ENCODE data around the gene AP2A2. TPM values are rescaled to one million over a fixed set of nuclear protein-coding genes. Genes with fewer than 3 reads are reported as not detected.
A peak's percentile ranks its signal among the peaks of the same experiment; 100 is the strongest.

AP2A2 gene
- total RNA-seq, 2 donors from 2014 or later, result 61.6 to 68.8 TPM

- DNase-seq, result no peak
- ATAC-seq, result no peak
- intact Hi-C loops (cut with DNase I, micrococcal nuclease), result no loop called here
Observed at GRCh38 chr11:984546-984945, 58.9 kb downstream of the AP2A2 start.

GRCh38 chr11:985406-985805 lies 59.7 kb downstream of the AP2A2 start:
- peak; percentile 35 to 53 for DNase-seq
- ATAC-seq, result peak; percentile 90
- intact Hi-C loops (cut with DNase I, micrococcal nuclease), result no loop called here

GRCh38 chr11:985848-986247 lies 60.2 kb downstream of the AP2A2 start:
- intact Hi-C loops (cut with DNase I, micrococcal nuclease), result no loop called here
- DNase-seq (no peak), ATAC-seq (no peak)

GRCh38 chr11:986270-986951 lies 60.7 kb downstream of the AP2A2 start:
- DNase-seq, result no peak
- intact Hi-C loops (cut with DNase I, micrococcal nuclease), result no loop called here
- no peak for ATAC-seq

- ATAC-seq (no peak), DNase-seq (no peak)
- intact Hi-C loops (cut with DNase I, micrococcal nuclease), result no loop called here
Observed at GRCh38 chr11:986952-987305, 61.3 kb downstream of the AP2A2 start.

- DNase-seq, result no peak
- intact Hi-C loops (cut with DNase I, micrococcal nuclease), result no loop called here
- ATAC-seq, result no peak
Observed at GRCh38 chr11:987671-988070, 62.0 kb downstream of the AP2A2 start.

GRCh38 chr11:990101-990500 lies 64.4 kb downstream of the AP2A2 start:
- intact Hi-C loops (cut with DNase I, micrococcal nuclease), result no loop called here
- ATAC-seq (no peak), DNase-seq (no peak)

- intact Hi-C loops (cut with DNase I, micrococcal nuclease), result no loop called here
- DNase-seq, result no peak
- no peak for ATAC-seq
Observed at GRCh38 chr11:991034-991433, 65.4 kb downstream of the AP2A2 start.

GRCh38 chr11:991711-992307 lies 66.1 kb downstream of the AP2A2 start:
- ATAC-seq (no peak), DNase-seq (no peak)
- intact Hi-C loops (cut with DNase I, micrococcal nuclease), result no loop called here

GRCh38 chr11:992577-992976 lies 66.9 kb downstream of the AP2A2 start:
- intact Hi-C loops (cut with DNase I, micrococcal nuclease), result no loop called here
- ATAC-seq, result no peak
- DNase-seq, result no peak

- no peak for DNase-seq
- intact Hi-C loops (cut with DNase I, micrococcal nuclease), result no loop called here
- no peak for ATAC-seq
Observed at GRCh38 chr11:993632-994167, 68.0 kb downstream of the AP2A2 start.

GRCh38 chr11:995044-995751 lies 69.5 kb downstream of the AP2A2 start:
- intact Hi-C loops (cut with DNase I, micrococcal nuclease), result no loop called here
- no peak for DNase-seq
- ATAC-seq, result no peak

GRCh38 chr11:995752-996420 lies 70.2 kb downstream of the AP2A2 start:
- ATAC-seq (no peak), DNase-seq (no peak)
- intact Hi-C loops (cut with DNase I, micrococcal nuclease), result no loop called here

- intact Hi-C loops (cut with DNase I, micrococcal nuclease), result no loop called here
- ATAC-seq (no peak), DNase-seq (no peak)
Observed at GRCh38 chr11:996681-997080, 71.0 kb downstream of the AP2A2 start.

GRCh38 chr11:997907-998306 lies 72.2 kb downstream of the AP2A2 start:
- intact Hi-C loops (cut with DNase I, micrococcal nuclease), result no loop called here
- DNase-seq, result no peak
- ATAC-seq, result no peak

GRCh38 chr11:999009-999408 lies 73.3 kb downstream of the AP2A2 start:
- DNase-seq (no peak), ATAC-seq (peak; percentile 62)
- intact Hi-C loops (cut with DNase I, micrococcal nuclease), result no loop called here

GRCh38 chr11:1000357-1001278 lies 74.9 kb downstream of the AP2A2 start:
- ATAC-seq, result no peak
- no peak for DNase-seq
- intact Hi-C loops (cut with DNase I, micrococcal nuclease), result no loop called here

GRCh38 chr11:1001617-1002405 lies 76.1 kb downstream of the AP2A2 start:
- intact Hi-C loops (cut with DNase I, micrococcal nuclease), result no loop called here
- no peak for ATAC-seq
- DNase-seq, result no peak
